GM12878 (cell line): ENCODE results near the gene NAV2. TPM values are rescaled to one million over a fixed set of nuclear protein-coding genes. Genes with fewer than 3 reads are reported as not detected.
"Not testable (repeated sequence)": the region's sequence is repeated elsewhere in the genome, so short reads cannot be mapped to it uniquely, and the experiment has no call there.

Source experiments
- ATAC-seq: fragments of 200-7000 bp; cut with Tn5 transposase; 3 replicates; pipeline ENCODE4 v1.9.1; 2020; ENCODE audit warnings: mild to moderate bottlenecking, moderate library complexity
- BruUV-seq: library from RNA; stranded (reverse); fragments of 400-500 nt; replicated peaks from 2 replicates; lab custom pipeline; 2021; lab: Mats Ljungman, UMichigan
- CTCF ChIA-PET: fragments of 300-600 bp; sonication (Branson Sonifier 250); formaldehyde crosslinking; extraction: SDS; loops from one replicate; lab custom pipeline; 2021; ENCODE audit warnings: inconsistent platforms; lab: Yijun Ruan, JAX
- POLR2A ChIA-PET: fragments of 350-600 bp; formaldehyde crosslinking; extraction: SDS; loops from one replicate; lab custom pipeline; 2021; ENCODE audit warnings: inconsistent platforms; lab: Charles Lee
- RAD21 ChIA-PET: fragments of 300-600 bp; sonication (Branson Sonifier 250); formaldehyde crosslinking; loops from one replicate; lab custom pipeline; 2023; ENCODE audit warnings: antibody characterized with exemption; ENCODE audit not compliant: unreplicated experiment; lab: Charles Lee
- SMC1A ChIA-PET: fragments of 300-600 bp; sonication (Branson Sonifier 250); formaldehyde crosslinking; loops from one replicate; lab custom pipeline; 2023; ENCODE audit not compliant: unreplicated experiment, uncharacterized antibody; lab: Charles Lee
- DNase-seq: peaks from one replicate; pipeline ENCODE4 v3.0.0-alpha.2; 2011; ENCODE audit warnings: low read depth, low spot score
- FAIRE-seq: peaks from 3 replicates; lab custom pipeline; 2011; peaks lifted over from hg19 to GRCh38; lab: Jason Lieb, UNC
- H2AFZ ChIP-seq: 2 replicates; pipeline ENCODE4 v1.6.0; 2011; ENCODE audit warnings: low read depth, low read length, control low read depth; ENCODE audit not compliant: control insufficient read depth
- H3K27ac ChIP-seq: 2 replicates; pipeline ENCODE4 v1.5.1; 2011; ENCODE audit warnings: control low read depth; ENCODE audit not compliant: control insufficient read depth, insufficient read depth
- H3K27me3 ChIP-seq, 2 experiments: replicated peaks in 1 of 2; 2 replicates each; pipeline versions ENCODE4 v1.6.0 to v1.6.1; 2011; ENCODE audit warnings: low read length in 1 of 2; ENCODE audit not compliant: control insufficient read depth in 2 of 2, insufficient read depth in 2 of 2
- H3K36me3 ChIP-seq, 2 experiments: 2 replicates each; pipeline ENCODE4 v1.5.1; 2011; ENCODE audit warnings: low read length in 1 of 2; ENCODE audit not compliant: control insufficient read depth in 2 of 2, insufficient read depth in 2 of 2
- H3K4me1 ChIP-seq: 2 replicates; pipeline ENCODE4 v1.6.1; 2011; ENCODE audit warnings: mild to moderate bottlenecking, low read length, moderate library complexity, mixed read lengths; ENCODE audit not compliant: control insufficient read depth, insufficient read depth
- H3K4me2 ChIP-seq: 2 replicates; pipeline ENCODE4 v1.6.0; 2011; ENCODE audit warnings: control low read depth; ENCODE audit not compliant: control insufficient read depth, insufficient read depth
- H3K4me3 ChIP-seq: fragments of 200-600 bp; sonication (generic); 2 replicates; pipeline ENCODE4 v1.5.1; 2016
- H3K79me2 ChIP-seq: 2 replicates; pipeline ENCODE4 v1.6.0; 2011; ENCODE audit warnings: low read length; ENCODE audit not compliant: control insufficient read depth, insufficient read depth
- H3K9ac ChIP-seq: 2 replicates; pipeline ENCODE4 v1.8.0; 2011; ENCODE audit warnings: low read length, control low read depth, mixed read lengths; ENCODE audit not compliant: control insufficient read depth, insufficient read depth
- H3K9me3 ChIP-seq: replicated peaks from 3 replicates; pipeline ENCODE4 v1.5.1; 2011; ENCODE audit warnings: mild to moderate bottlenecking, low read length; ENCODE audit not compliant: control insufficient read depth, insufficient read depth
- H4K20me1 ChIP-seq: 2 replicates; pipeline ENCODE4 v1.6.0; 2011; ENCODE audit not compliant: control insufficient read depth, insufficient read depth
- FOXK2 ChIP-seq: fragments of 450-650 bp; IDR thresholded peaks from 2 replicates; pipeline ENCODE4 v1.6.1; 2017; ENCODE audit warnings: mild to moderate bottlenecking, moderate library complexity
- NR2F1 ChIP-seq: fragments of 450-650 bp; conservative IDR thresholded peaks from 2 replicates; pipeline ENCODE4 v1.6.1; 2017; ENCODE audit warnings: mild to moderate bottlenecking
- RELA ChIP-seq: fragments of 450-650 bp; IDR thresholded peaks from 2 replicates; pipeline ENCODE4 v1.8.0; 2014; ENCODE audit warnings: borderline replicate concordance; ENCODE audit not compliant: partially characterized antibody
- SREBF1 ChIP-seq: IDR thresholded peaks from 2 replicates; pipeline ENCODE4 v1.6.1; 2012; ENCODE audit warnings: mild to moderate bottlenecking, low read length
- STAT3 ChIP-seq: IDR thresholded peaks from 2 replicates; pipeline ENCODE4 v1.6.1; 2011; ENCODE audit warnings: low read depth, low read length, improper control_type of control experiment
- WGBS: methylation state at CpG from one replicate; pipeline ENCODE4 v1.1.6; 2016; ENCODE audit warnings: low lambda C conversion rate; ENCODE audit not compliant: insufficient replicate concordance, insufficient coverage; ENCODE audit errors: missing lambda C conversion rate; 5-methylcytosine and 5-hydroxymethylcytosine counted together
- in situ Hi-C: fragments of 300-500 bp; cut with MboI; formaldehyde crosslinking; loops from 9 replicates; pipeline ENCODE4 v1.14.3; 2018; ENCODE audit warnings: mixed read lengths
- intact Hi-C: fragments of 100-400 bp; cut with micrococcal nuclease; formaldehyde crosslinking; loops from one replicate; pipeline ENCODE4 v1.14.2; 2022; ENCODE audit not compliant: unreplicated experiment
- polyA plus RNA-seq, 11 experiments: library from polyadenylated mRNA; depleted of rRNA in 4 of 11; unstranded in 6 of 11; stranded (reverse) in 5 of 11; fragments of >200 nt; fragmentation: Nextera tagmentation in 4 of 11; fragmentation: Illumina TruSeq in 1 of 11; extraction: Ambion mirVana in 4 of 11; extraction: Trizol in 1 of 11; gene quantifications; 1 replicate in 1 of 11; 2 replicates in 10 of 11; pipeline versions ENCODE4 v1.2.1 to v1.2.3, GENCODE V29; 2011 to 2016; ENCODE audit warnings: inconsistent platforms in 2 of 11, missing spikeins in 2 of 11, low read depth in 1 of 11
- total RNA-seq, 4 experiments: library from RNA; depleted of rRNA in 3 of 4; stranded (reverse); fragments of >200 nt in 3 of 4; fragmentation: Illumina TruSeq in 1 of 4; extraction: Trizol in 1 of 4; gene quantifications; 2 replicates each; pipeline versions ENCODE4 v1.2.1 to v1.2.3, GENCODE V29; 2013 to 2021

Gene NAV2
- total and polyA plus RNA-seq, 10 of the 15 experiments (the other 5 are each of a cell fraction or from before 2014, with no cell fraction given): 0.35 to 6.1 (median 1.1) TPM

DNA sequence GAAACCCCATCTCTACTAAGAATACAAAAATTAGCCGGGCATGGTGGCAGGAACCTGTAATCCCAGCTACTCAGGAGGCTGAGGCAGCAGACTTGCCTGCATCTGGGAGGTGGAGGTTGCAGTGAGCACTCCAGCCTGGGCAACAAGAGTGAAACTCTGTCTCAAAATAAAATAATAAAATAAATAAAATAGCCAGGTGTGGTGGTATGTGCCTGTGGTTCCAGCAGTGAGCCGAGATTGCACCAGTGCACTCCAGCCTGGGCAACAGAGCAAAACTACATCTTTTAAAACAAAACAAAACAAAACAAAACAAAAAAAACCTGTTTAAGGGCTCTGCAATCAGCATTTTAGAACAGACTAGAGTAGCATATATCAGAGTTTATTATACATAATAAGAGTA lies 214.8 kb downstream of the NAV2 start:
- ATAC-seq, H3K36me3 ChIP-seq, H3K27me3 ChIP-seq, H3K9ac ChIP-seq, intact Hi-C loops, BruUV-seq, H3K4me2 ChIP-seq, POLR2A ChIA-PET, FAIRE-seq, in situ Hi-C loops, H3K79me2 ChIP-seq, H3K4me1 ChIP-seq, H4K20me1 ChIP-seq, H3K9me3 ChIP-seq, H3K27ac ChIP-seq, H3K4me3 ChIP-seq, DNase-seq, H2AFZ ChIP-seq: not testable (repeated sequence)
- ChIA-PET SMC1A (interaction anchor here (1.6 kb wide), 1 partner anchor 10 kb away, joined by 5 read pairs; no protein-coding TSS in a partner anchor), CTCF (interaction anchor here (1.3 to 2.1 kb wide), 3 partner anchors 10 to 30 kb away, joined by 3 to 7 read pairs (median 4); no protein-coding TSS in a partner anchor), RAD21 (interaction anchor here (0.8 to 1.5 kb wide), 3 partner anchors 12 to 431 kb away, joined by 3 to 5 read pairs (median 3); no protein-coding TSS in a partner anchor)
- 10% methylated on average over 2 of the region's 2 CpGs for WGBS

DNA sequence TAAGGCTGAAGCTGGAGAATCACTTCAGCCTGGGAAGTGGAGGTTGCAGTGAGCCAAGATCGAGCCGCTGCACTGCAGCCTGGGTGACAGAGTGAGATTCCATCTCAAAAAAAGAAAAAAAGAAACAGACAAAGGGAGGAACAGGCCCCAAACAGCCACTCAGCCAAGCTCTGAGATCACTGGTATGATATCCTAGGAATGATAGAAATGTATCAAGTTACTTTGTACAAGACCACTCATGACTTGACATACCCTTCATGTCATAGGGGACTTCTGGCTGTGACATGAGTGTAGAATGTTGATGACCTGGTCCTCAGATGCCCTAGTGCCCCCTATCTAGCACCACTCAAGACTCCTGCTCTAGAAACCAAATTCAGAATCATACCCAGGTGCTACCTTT lies 216.5 kb downstream of the NAV2 start:
- CTCF ChIA-PET: interaction anchor here (2.1 kb wide), 1 partner anchor 10 kb away, joined by 7 read pairs; no protein-coding TSS in a partner anchor
- Histone ChIP-seq H3K36me3 (no peaks in the 10 kb centered on the region; a peak in 1 of 4 replicates), H3K27me3 (no peaks in the 10 kb centered on the region), H3K9ac (no peak overlapping the region), H4K20me1 (no peaks in the 10 kb centered on the region), H3K4me2 (no peak overlapping the region), H3K79me2 (no peaks in the 10 kb centered on the region), H3K9me3 (no peaks in the 10 kb centered on the region), H2AFZ (no peak overlapping the region), H3K27ac (no peak overlapping the region), H3K4me1 (no peaks in the 10 kb centered on the region), H3K4me3 (no peak overlapping the region)
- in situ Hi-C loops (no loop called here), intact Hi-C loops (no loop called here)
- 41% methylated on average over 2 of the region's 2 CpGs for WGBS
- RAD21 ChIA-PET: interaction anchor here (1.5 kb wide), 1 partner anchor 10 kb away, joined by 5 read pairs; no protein-coding TSS in a partner anchor
- no peak for ATAC-seq
- POLR2A ChIA-PET: no interaction called here
- SMC1A ChIA-PET: interaction anchor here (1.6 to 2.1 kb wide), 2 partner anchors 8 to 10 kb away, joined by 5 to 6 read pairs; no protein-coding TSS in a partner anchor
- TF ChIP-seq FOXK2 (no peak), RELA (no peak), SREBF1 (no peak), NR2F1 (no peak), STAT3 (no peak)
- DNase-seq: no peak
- BruUV-seq: no TSS peak
- no peak for FAIRE-seq
